Lower leg skin (tissue), 4 donors: ENCODE results near the gene CADPS2. TPM values are rescaled to one million over a fixed set of nuclear protein-coding genes. Genes with fewer than 3 reads are reported as not detected.

ENCODE experiments used
- DNase-seq, 2 donors: peaks; one replicate each; pipeline ENCODE4 v3.0.0-alpha.2; 2019; ENCODE audit warnings: low spot score in 2 of 2
- H3K4me3 ChIP-seq: fragments of 200-600 bp; sonication (generic); 2 replicates; pipeline ENCODE4 v1.5.1; 2017; ENCODE audit warnings: mild to moderate bottlenecking, low read depth; ENCODE audit not compliant: poor library complexity, severe bottlenecking
- POLR2A ChIP-seq, 2 donors: fragments of 450-650 bp; IDR thresholded peaks; one replicate each; pipeline ENCODE4 v1.6.1; 2016 to 2017; ENCODE audit warnings: antibody characterized with exemption in 2 of 2, mild to moderate bottlenecking in 1 of 2, moderate library complexity in 1 of 2
- WGBS, 2 donors: methylation state at CpG; one replicate each; pipeline ENCODE4 v1.1.5; 2018; 5-methylcytosine and 5-hydroxymethylcytosine counted together
- intact Hi-C: fragments of 100-400 bp; cut with DNase I; formaldehyde crosslinking; loops from one replicate; pipeline ENCODE4 v1.15.0; 2023; ENCODE audit warnings: low total_unique reads
- total RNA-seq, 4 donors: library from RNA; depleted of rRNA; stranded (reverse); fragments of >200 nt; gene quantifications; one replicate each; pipeline ENCODE4 v1.1.0, GENCODE V29; 2016
- TF ChIP-seq, protein P1 (sequence below), 3 donors: fragments of 450-650 bp; IDR thresholded peaks; one replicate each; pipeline ENCODE4 v1.5.1; 2016; ENCODE audit warnings: antibody characterized with exemption in 3 of 3, mild to moderate bottlenecking in 3 of 3, moderate library complexity in 2 of 3

The CADPS2 gene
- total RNA-seq, 4 donors from 2014 or later = 4.1 to 11.6 (median 6.5) TPM

DNA sequence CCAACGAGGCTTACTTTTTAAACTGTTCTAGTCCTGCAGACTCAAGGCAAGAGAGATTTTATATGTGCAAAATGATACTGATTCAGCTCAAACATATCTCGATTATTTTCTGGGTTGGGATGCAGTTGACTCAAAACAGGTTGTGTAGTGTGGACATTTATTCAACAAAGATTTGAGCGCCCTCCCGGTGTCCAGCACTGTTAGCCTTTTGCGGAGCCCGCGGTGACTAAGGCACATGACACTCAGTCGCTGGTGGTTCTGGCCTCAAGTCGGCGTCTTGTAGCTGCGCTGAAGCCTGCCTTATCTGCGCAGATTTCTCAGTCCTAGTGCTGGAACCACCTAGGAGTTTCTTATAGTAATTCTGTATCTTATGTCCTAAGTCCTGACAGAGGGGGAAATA, 938 bp upstream of the CADPS2 start:
- 1% methylated on average over 12 of the region's 12 CpGs for WGBS, 2 donors
- TF ChIP-seq, protein P1, sequence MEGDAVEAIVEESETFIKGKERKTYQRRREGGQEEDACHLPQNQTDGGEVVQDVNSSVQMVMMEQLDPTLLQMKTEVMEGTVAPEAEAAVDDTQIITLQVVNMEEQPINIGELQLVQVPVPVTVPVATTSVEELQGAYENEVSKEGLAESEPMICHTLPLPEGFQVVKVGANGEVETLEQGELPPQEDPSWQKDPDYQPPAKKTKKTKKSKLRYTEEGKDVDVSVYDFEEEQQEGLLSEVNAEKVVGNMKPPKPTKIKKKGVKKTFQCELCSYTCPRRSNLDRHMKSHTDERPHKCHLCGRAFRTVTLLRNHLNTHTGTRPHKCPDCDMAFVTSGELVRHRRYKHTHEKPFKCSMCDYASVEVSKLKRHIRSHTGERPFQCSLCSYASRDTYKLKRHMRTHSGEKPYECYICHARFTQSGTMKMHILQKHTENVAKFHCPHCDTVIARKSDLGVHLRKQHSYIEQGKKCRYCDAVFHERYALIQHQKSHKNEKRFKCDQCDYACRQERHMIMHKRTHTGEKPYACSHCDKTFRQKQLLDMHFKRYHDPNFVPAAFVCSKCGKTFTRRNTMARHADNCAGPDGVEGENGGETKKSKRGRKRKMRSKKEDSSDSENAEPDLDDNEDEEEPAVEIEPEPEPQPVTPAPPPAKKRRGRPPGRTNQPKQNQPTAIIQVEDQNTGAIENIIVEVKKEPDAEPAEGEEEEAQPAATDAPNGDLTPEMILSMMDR (IDR thresholded peaks at IDR 0.05) = no peak
- TF ChIP-seq POLR2A (IDR thresholded peaks at IDR 0.05) = no peak
- no peak overlapping the region for H3K4me3 ChIP-seq
- DNase-seq = peak; percentile 43 to 90
- intact Hi-C loops = no loop called here

DNA sequence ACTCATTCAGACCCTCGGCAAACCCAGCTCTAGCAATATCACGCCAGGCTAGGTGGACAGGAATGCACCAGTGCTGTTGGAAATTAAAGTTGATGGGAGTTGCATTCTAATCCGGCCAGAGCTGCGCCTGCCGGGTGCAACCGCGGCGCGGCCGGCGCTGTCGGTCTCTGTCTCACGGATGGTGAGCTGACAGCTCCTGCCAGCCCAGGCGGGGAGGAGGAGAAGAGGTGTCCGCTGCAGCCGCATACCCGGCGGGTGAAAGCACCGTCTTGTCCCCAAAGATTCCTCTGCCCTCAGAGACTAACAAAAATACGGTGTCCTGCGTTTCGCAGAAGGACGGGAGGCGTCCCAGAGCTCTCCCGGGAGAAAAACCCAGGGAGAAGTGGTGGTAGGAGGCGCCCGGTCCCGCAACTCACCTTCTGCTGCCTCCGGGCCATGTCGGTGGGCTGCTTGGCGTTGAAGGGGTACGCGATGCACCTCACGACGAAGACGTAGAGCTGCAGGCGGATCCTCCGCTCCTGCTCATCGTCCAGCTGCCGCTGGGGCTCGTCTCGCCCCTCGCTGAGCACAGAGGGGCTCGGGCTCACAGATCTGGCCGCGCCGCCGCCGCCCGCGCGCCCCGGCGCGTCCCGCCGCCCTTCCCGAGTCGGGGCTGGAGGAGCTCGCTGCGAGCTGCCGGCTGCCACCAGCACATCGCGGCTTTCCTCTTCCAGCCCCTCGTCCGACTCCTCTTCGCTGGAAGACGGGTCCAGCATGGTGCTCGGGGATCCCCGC, 490 bp downstream of the CADPS2 start:
- DNase-seq = peak in 1 of 2 donors; percentile 86
- 1% methylated on average over 32 to 64 of the region's 70 CpGs for WGBS, 2 donors
- TF ChIP-seq, protein P1 (IDR thresholded peaks at IDR 0.05) = no peak
- TF ChIP-seq POLR2A (IDR thresholded peaks at IDR 0.05) = no peak
- intact Hi-C loops = no loop called here
- H3K4me3 ChIP-seq = peak overlapping the region; percentile 67

DNA sequence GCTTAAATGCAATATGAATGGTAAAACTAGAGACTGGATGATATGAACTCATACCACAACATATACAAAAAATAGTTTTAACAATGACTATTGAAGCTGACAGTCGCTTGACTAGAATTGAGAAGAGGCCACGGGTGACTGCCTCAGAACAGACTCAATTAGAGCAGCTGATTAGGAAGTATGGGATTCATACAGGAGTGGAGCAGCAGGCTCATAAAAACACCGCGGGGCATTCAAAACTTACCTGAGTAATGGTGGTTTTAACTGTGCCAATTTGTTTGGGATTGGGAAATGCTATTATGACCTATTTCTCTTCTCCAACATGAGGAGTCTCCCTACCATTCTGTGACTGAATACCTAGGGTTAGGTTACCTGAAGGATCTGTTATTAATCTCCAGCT, 2.1 kb downstream of the CADPS2 start:
- DNase-seq = no peak
- TF ChIP-seq, protein P1 (IDR thresholded peaks at IDR 0.05) = no peak
- TF ChIP-seq POLR2A (IDR thresholded peaks at IDR 0.05) = no peak
- 40 to 49% methylated on average over 4 of the region's 4 CpGs for WGBS, 2 donors
- no peak overlapping the region for H3K4me3 ChIP-seq
- intact Hi-C loops = no loop called here

DNA sequence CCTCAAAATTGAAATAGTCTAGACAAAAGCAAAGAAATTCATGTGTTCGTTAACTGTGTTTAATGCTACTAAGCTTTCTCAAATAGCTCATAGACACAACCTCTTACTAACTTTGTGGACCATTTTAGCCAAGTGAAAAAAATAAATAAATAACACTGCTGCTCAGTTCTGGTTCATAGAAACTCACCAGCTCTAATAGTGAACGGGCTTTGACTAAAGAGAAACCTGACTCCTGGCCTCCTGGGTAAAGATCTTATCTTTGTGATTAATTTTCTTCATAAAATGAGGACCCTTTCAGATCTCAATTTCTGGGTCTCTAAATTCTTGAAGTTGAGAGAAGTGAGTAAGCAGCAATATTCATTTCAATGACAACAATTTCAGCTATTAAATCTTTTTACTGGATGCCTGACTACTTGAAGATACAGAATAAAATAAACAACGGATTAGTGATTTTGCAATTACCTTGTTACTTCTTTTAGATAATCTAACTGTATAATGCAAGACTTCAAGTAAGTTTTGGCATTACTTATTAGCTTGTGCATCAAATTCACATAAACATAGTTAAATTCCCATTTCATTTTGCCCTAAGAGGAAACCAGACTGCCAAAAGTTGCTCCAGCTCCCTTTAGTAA, 3.1 kb downstream of the CADPS2 start:
- DNase-seq = no peak
- WGBS, 2 donors = 68 to 70% methylated on average over 3 of the region's 3 CpGs
- no peak for TF ChIP-seq POLR2A (IDR thresholded peaks at IDR 0.05)
- TF ChIP-seq, protein P1 (IDR thresholded peaks at IDR 0.05) = no peak
- no peak overlapping the region for H3K4me3 ChIP-seq
- intact Hi-C loops = no loop called here

DNA sequence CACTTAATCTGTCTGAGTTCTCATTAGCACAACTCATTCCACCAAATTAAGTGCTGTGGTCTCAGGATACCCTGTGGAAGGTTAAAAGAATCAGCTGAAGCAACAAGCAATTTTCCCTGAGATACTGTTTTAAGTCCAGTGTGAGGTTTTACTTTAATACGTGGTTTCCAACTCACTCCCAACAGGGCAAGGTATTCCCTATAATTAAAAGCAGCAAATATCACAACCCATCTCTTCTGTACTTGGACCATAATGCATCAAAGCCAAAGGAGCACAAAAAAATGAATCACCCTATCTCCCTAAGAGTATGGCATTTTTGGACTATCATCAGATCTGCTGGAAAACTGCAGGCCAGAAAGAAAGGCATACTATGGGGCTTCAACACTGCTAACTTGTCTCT, 4.9 kb downstream of the CADPS2 start:
- TF ChIP-seq, protein P1 (IDR thresholded peaks at IDR 0.05) = no peak
- no peak for TF ChIP-seq POLR2A (IDR thresholded peaks at IDR 0.05)
- WGBS, 2 donors = 45 to 59% methylated on average over 1 of the region's 1 CpG
- DNase-seq = no peak
- no peak overlapping the region for H3K4me3 ChIP-seq
- intact Hi-C loops = no loop called here
